Stomach smooth muscle (tissue), 2 donors: Measurements from ENCODE around the gene LAMTOR5.

ENCODE experiments used
- H3K27ac ChIP-seq: one replicate; pipeline ENCODE4 v1.7.0; 2013; ENCODE audit warnings: mild to moderate bottlenecking, low read length, inconsistent platforms
- H3K27me3 ChIP-seq, 2 donors: one replicate each; pipeline ENCODE4 v1.7.0; 2013; ENCODE audit warnings: low read length in 2 of 2; ENCODE audit not compliant: insufficient read depth in 2 of 2, control insufficient read depth in 1 of 2
- H3K36me3 ChIP-seq, 2 donors: one replicate each; pipeline ENCODE4 v1.7.0; 2013; ENCODE audit warnings: low read length in 2 of 2; ENCODE audit not compliant: control insufficient read depth in 2 of 2, insufficient read depth in 2 of 2
- H3K4me1 ChIP-seq: one replicate; pipeline ENCODE4 v1.7.0; 2013; ENCODE audit warnings: low read length; ENCODE audit not compliant: control insufficient read depth, insufficient read depth
- H3K4me3 ChIP-seq, 2 donors: one replicate each; pipeline ENCODE4 v1.7.0; 2013; ENCODE audit warnings: low read length in 2 of 2
- H3K9ac ChIP-seq, 2 donors: one replicate each; pipeline ENCODE4 v1.7.0; 2013; ENCODE audit warnings: low read length in 2 of 2, mild to moderate bottlenecking in 1 of 2
- H3K9me3 ChIP-seq, 2 donors: one replicate each; pipeline ENCODE4 v1.7.0; 2013; ENCODE audit warnings: low read length in 2 of 2; ENCODE audit not compliant: control insufficient read depth in 2 of 2
- donor health status: healthy.
- donor health status: Pancreatic carcinoma.

Gene LAMTOR5

GRCh38 chr1:110390096-110390495, 17.4 kb downstream of the LAMTOR5 start:
- H3K4me3 ChIP-seq: peak overlapping the region; percentile 60 to 64
- peak overlapping the region; percentile 71 for H3K27ac ChIP-seq
- peak overlapping the region; percentile 67 to 81 for H3K9ac ChIP-seq
- peaks cover 0 to 7% of the 10 kb centered on the region in 2 donors for H3K36me3 ChIP-seq
- no peaks in the 10 kb centered on the region for H3K27me3 ChIP-seq
- H3K9me3 ChIP-seq: no peaks in the 10 kb centered on the region
- peaks cover 13% of the 10 kb centered on the region for H3K4me1 ChIP-seq

DNA sequence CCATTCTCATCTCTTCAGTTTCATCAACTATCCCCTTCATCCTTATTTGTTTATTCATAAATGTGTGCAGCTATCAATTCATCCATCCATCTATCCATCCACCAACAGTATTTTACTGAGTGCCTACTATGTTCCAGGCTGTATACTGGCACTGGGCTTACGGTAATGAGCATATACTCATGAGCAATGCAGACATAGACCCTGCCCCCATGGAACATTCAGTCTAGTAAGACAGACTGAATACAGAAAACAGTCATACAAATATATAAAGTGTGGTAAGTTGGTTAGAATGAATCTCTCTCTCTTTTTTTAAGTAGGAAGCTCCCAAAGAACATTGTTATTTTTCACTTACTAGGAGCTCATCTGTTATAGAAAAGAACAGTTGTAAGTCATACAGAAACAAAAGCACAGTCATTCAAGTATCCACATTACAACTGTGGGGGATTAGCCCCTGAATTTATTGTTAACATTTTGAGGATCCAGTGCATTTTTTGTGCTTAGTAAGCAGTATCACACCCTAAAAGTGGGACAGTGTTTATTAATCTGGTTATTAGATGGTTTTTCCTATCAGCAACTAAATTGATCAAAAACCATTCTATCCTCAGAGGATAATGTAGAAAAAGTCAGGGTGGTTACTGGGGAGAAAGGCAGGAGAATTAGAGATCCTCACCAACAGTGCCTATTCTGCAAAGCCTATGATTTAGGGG, 20.3 kb downstream of the LAMTOR5 start:
- Histone ChIP-seq H3K27ac (no peak overlapping the region), H3K9ac (no peak overlapping the region), H3K9me3 (no peaks in the 10 kb centered on the region), H3K27me3 (no peaks in the 10 kb centered on the region), H3K4me1 (peaks cover 16% of the 10 kb centered on the region), H3K4me3 (no peak overlapping the region), H3K36me3 (peaks cover 2 to 5% of the 10 kb centered on the region in 2 donors)

DNA sequence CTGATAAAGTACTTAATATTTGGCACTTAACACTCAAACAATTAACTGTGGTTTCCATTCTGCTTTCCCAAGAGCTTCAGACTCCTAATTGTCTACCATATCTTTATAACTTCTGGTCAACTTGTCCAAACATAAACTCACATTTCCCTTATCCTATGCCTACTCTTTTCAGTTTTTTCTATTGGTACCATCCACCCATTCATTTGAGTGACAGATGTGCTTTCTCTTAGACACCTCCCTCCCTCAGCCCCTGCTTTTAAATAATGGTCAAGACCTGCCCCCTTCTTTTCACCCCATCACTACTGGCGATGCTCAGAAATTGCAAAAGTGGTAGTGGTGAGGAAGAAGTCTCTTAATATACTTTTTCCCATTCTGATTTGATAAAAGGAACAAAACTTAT, 22.1 kb downstream of the LAMTOR5 start:
- Histone ChIP-seq H3K9me3 (no peaks in the 10 kb centered on the region), H3K36me3 (peaks cover 2 to 8% of the 10 kb centered on the region in 2 donors), H3K9ac (no peak overlapping the region), H3K4me1 (peaks cover 5% of the 10 kb centered on the region), H3K27me3 (no peaks in the 10 kb centered on the region), H3K4me3 (no peak overlapping the region), H3K27ac (no peak overlapping the region)

GRCh38 chr1:110384581-110385321, 22.7 kb downstream of the LAMTOR5 start:
- peaks cover 5% of the 10 kb centered on the region for H3K4me1 ChIP-seq
- H3K27me3 ChIP-seq: no peaks in the 10 kb centered on the region
- no peaks in the 10 kb centered on the region for H3K9me3 ChIP-seq
- no peak overlapping the region for H3K4me3 ChIP-seq
- H3K27ac ChIP-seq: no peak overlapping the region
- no peak overlapping the region for H3K9ac ChIP-seq
- peaks cover 2 to 8% of the 10 kb centered on the region in 2 donors for H3K36me3 ChIP-seq

- H3K9ac ChIP-seq: no peak overlapping the region
- H3K9me3 ChIP-seq: no peaks in the 10 kb centered on the region
- H3K36me3 ChIP-seq: peaks cover 8 to 12% of the 10 kb centered on the region in 2 donors
- H3K27ac ChIP-seq: no peak overlapping the region
- H3K27me3 ChIP-seq: no peaks in the 10 kb centered on the region
- peaks cover 3% of the 10 kb centered on the region for H3K4me1 ChIP-seq
- H3K4me3 ChIP-seq: no peak overlapping the region
These were observed 24.1 kb downstream of the LAMTOR5 start for GRCh38 chr1:110383251-110383990.

- Histone ChIP-seq H3K36me3 (peaks cover 16 to 19% of the 10 kb centered on the region in 2 donors), H3K9me3 (no peaks in the 10 kb centered on the region), H3K4me1 (peaks cover 3% of the 10 kb centered on the region), H3K27ac (no peak overlapping the region), H3K27me3 (no peaks in the 10 kb centered on the region), H3K9ac (no peak overlapping the region), H3K4me3 (no peak overlapping the region)
These were observed 26.7 kb downstream of the LAMTOR5 start for GRCh38 chr1:110380672-110381283.

DNA sequence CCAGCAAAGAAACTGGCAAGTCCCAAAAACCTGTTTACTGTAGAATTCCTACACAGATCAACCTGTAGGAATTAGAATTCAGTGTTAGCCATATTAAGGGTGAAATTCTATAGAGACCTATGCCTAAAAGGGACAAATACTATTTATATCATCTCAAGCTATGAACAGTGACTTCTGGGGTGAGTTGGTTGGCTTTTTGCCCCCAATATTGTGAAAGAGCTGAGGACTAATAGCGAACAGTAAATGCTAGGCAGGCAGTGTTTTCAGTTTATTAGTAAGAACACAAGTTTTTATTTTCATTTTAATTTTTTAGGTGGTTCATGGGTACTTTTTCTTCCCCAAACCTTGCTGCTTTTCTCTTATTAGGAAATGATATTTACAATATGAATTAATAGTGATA, 32.0 kb downstream of the LAMTOR5 start:
- Histone ChIP-seq H3K4me1 (no peaks in the 10 kb centered on the region), H3K9ac (no peak overlapping the region)

DNA sequence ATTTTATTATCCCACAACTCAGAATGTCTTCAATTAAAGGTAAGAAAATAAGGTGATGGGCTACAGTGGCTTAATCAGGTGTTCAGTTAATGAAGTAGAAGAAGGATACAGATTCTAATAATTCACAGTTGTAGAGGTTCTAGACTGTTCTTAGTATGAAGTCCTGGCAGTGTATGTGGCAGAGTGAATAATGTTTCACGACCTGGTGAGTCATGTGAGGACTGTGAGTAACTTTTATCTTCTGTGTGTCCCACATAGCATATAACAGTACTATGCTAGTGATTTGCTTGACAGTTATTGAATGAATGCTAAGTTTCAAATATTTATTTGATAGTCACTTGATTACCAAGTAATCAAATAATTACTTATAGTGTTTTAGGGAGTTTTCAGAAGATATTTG, 36.7 kb downstream of the LAMTOR5 start:
- no peaks in the 10 kb centered on the region for H3K9me3 ChIP-seq
- peaks cover 4 to 13% of the 10 kb centered on the region in 2 donors for H3K36me3 ChIP-seq
- H3K4me3 ChIP-seq: no peak overlapping the region
- H3K4me1 ChIP-seq: no peaks in the 10 kb centered on the region
- no peak overlapping the region for H3K9ac ChIP-seq
- no peaks in the 10 kb centered on the region for H3K27me3 ChIP-seq
- H3K27ac ChIP-seq: no peak overlapping the region

More for the DNA sequence above, 32.0 kb downstream of the LAMTOR5 start:
- Histone ChIP-seq H3K27ac (no peak overlapping the region), H3K36me3 (peaks cover 17 to 30% of the 10 kb centered on the region in 2 donors), H3K4me3 (no peak overlapping the region), H3K27me3 (no peaks in the 10 kb centered on the region), H3K9me3 (no peaks in the 10 kb centered on the region)

GRCh38 chr1:110364221-110364620, 43.3 kb downstream of the LAMTOR5 start:
- H3K4me3 ChIP-seq: no peak overlapping the region
- H3K9ac ChIP-seq: no peak overlapping the region
- H3K27ac ChIP-seq: no peak overlapping the region
- no peaks in the 10 kb centered on the region for H3K9me3 ChIP-seq
- H3K4me1 ChIP-seq: no peaks in the 10 kb centered on the region
- peaks cover 2 to 3% of the 10 kb centered on the region in 2 donors for H3K36me3 ChIP-seq
- H3K27me3 ChIP-seq: no peaks in the 10 kb centered on the region

DNA sequence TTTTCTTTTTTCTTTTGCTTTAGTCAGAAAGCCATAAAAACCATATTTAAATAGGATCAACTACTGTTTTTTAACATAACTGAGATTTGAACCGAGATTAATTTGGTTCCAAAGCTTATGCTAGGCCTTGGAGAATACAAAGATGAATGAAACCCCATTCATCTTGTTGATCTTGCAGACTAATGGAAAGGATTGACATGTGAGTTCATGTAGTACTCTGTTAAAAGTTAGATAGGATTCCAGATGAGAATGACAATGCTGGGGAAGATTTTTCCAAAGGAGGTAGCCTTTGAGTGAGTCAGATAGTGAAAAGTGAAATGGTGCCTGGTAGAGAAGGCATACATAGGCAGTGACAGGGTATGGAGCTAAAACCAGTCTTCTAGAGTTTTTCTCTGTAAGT, 45.6 kb downstream of the LAMTOR5 start:
- Histone ChIP-seq H3K4me1 (no peaks in the 10 kb centered on the region), H3K36me3 (peaks cover 2 to 3% of the 10 kb centered on the region in 2 donors), H3K27ac (no peak overlapping the region), H3K9me3 (no peaks in the 10 kb centered on the region), H3K4me3 (no peak overlapping the region), H3K27me3 (no peaks in the 10 kb centered on the region), H3K9ac (no peak overlapping the region)
